ENCODE results near the gene ESAM.

The ESAM gene

GRCh38 chr11:124707829-124708228 lies 54.3 kb downstream of the ESAM start:
- H3K36me3 ChIP-seq (replicated peaks; ENCODE audit: insufficient read depth, low read length): no peaks in the 10 kb centered on the region
- H3K4me1 ChIP-seq (ENCODE audit: low read length): no peaks in the 10 kb centered on the region
- DNase-seq: no peak
- H3K9me2 ChIP-seq (replicated peaks; ENCODE audit: insufficient read depth, low read length): no peaks in the 10 kb centered on the region
- no peaks in the 10 kb centered on the region for H3K79me2 ChIP-seq (ENCODE audit: low read length)
- no peaks in the 10 kb centered on the region for H3K9me3 ChIP-seq (replicated peaks; ENCODE audit: insufficient read depth, low read length)
- H3F3A ChIP-seq (ENCODE audit: insufficient read depth, low read length): no peaks in the 10 kb centered on the region
- H3K9ac ChIP-seq (ENCODE audit: low read length): no peak overlapping the region
- no peak overlapping the region for H3K4me2 ChIP-seq (ENCODE audit: low read depth, low read length)
- H2AFZ ChIP-seq (ENCODE audit: low read length): no peak overlapping the region
- TF ChIP-seq EZH2 (optimal IDR thresholded peaks at IDR 0.05; ENCODE audit: low read depth, low read length): no peak
- TF ChIP-seq CTCF (IDR thresholded peaks at IDR 0.05; ENCODE audit: low read length): no peak
- no peak for TF ChIP-seq EZH2phosphoT487 (IDR thresholded peaks at IDR 0.05; ENCODE audit: low read length)
- no peak overlapping the region for H3K27ac ChIP-seq (ENCODE audit: low read length)
- H4K20me1 ChIP-seq (ENCODE audit: insufficient read depth, low read length): no peaks in the 10 kb centered on the region
- no peaks in the 10 kb centered on the region for H3K27me3 ChIP-seq (replicated peaks; ENCODE audit: insufficient read depth, low read length)
- H3K4me3 ChIP-seq (ENCODE audit: low read length): no peak overlapping the region

Measured in MM.1S (cell line).